GM23338 (cell line): ENCODE measurements around the gene FAM174A. TPM values are rescaled to one million over a fixed set of nuclear protein-coding genes. Genes with fewer than 3 reads are reported as not detected.

Experiments used
- ATAC-seq: fragments of 200-7000 bp; cut with Tn5 transposase; 3 replicates; pipeline ENCODE4 v1.9.1; 2020
- DNase-seq: peaks from one replicate; pipeline ENCODE4 v3.0.0-alpha.2; 2015; ENCODE audit warnings: low spot score
- H2AFZ ChIP-seq: fragments of 200-600 bp; sonication (generic); 2 replicates; pipeline ENCODE4 v1.8.0; 2016; ENCODE audit warnings: antibody characterized with exemption, mild to moderate bottlenecking, moderate library complexity
- H3F3A ChIP-seq: fragments of 200-600 bp; sonication (generic); replicated peaks from 2 replicates; pipeline ENCODE4 v1.8.0; 2017; ENCODE audit warnings: antibody characterized with exemption, mixed run types, low read depth
- H3K27ac ChIP-seq: fragments of 200-600 bp; sonication (generic); 2 replicates; pipeline ENCODE4 v1.6.1; 2016; ENCODE audit warnings: low read depth
- H3K27me3 ChIP-seq: fragments of 200-600 bp; sonication (generic); 2 replicates; pipeline ENCODE4 v1.8.0; 2016; ENCODE audit warnings: mild to moderate bottlenecking, mixed run types, moderate library complexity; ENCODE audit not compliant: insufficient read depth
- H3K36me3 ChIP-seq: fragments of 200-600 bp; sonication (generic); 2 replicates; pipeline ENCODE4 v1.8.0; 2016; ENCODE audit warnings: mild to moderate bottlenecking; ENCODE audit not compliant: insufficient read depth
- H3K4me1 ChIP-seq: fragments of 200-600 bp; sonication (generic); 2 replicates; pipeline ENCODE4 v1.8.0; 2016; ENCODE audit warnings: mild to moderate bottlenecking, moderate library complexity; ENCODE audit not compliant: insufficient read depth
- H3K4me2 ChIP-seq: fragments of 200-600 bp; sonication (generic); 2 replicates; pipeline ENCODE4 v1.7.1; 2017; ENCODE audit warnings: mixed run types
- H3K4me3 ChIP-seq: fragments of 200-600 bp; sonication (generic); 2 replicates; pipeline ENCODE4 v1.6.1; 2016; ENCODE audit warnings: mixed run types
- H3K79me2 ChIP-seq: fragments of 200-600 bp; sonication (generic); replicated peaks from 2 replicates; pipeline ENCODE4 v1.8.0; 2017; ENCODE audit warnings: mild to moderate bottlenecking; ENCODE audit not compliant: insufficient read depth
- H3K9me2 ChIP-seq: fragments of 200-600 bp; sonication (generic); 2 replicates; pipeline ENCODE4 v1.8.0; 2017; ENCODE audit not compliant: insufficient read depth
- H4K20me1 ChIP-seq: fragments of 200-600 bp; sonication (generic); replicated peaks from 2 replicates; pipeline ENCODE4 v1.8.0; 2017; ENCODE audit warnings: mild to moderate bottlenecking; ENCODE audit not compliant: insufficient read depth
- H3K27ac Mint-ChIP-seq: 2 replicates; pipeline ENCODE4 v1.8.0; 2020; ENCODE audit warnings: inconsistent platforms, mild to moderate bottlenecking, moderate library complexity, mixed read lengths
- H3K27me3 Mint-ChIP-seq: 3 replicates; pipeline ENCODE4 v1.8.0; 2022; ENCODE audit warnings: low read depth, mild to moderate bottlenecking, moderate library complexity, mixed read lengths, inconsistent platforms; ENCODE audit not compliant: insufficient read depth, poor library complexity
- H3K36me3 Mint-ChIP-seq: 3 replicates; pipeline ENCODE4 v1.8.0; 2021; ENCODE audit warnings: low read depth, mild to moderate bottlenecking, inconsistent platforms, moderate library complexity, mixed read lengths
- H3K4me1 Mint-ChIP-seq: 3 replicates; pipeline ENCODE4 v1.8.0; 2020; ENCODE audit warnings: mild to moderate bottlenecking, inconsistent platforms, mixed read lengths
- H3K4me3 Mint-ChIP-seq: 3 replicates; pipeline ENCODE4 v1.8.0; 2021; ENCODE audit warnings: moderate library complexity, mild to moderate bottlenecking, inconsistent platforms, mixed read lengths
- H3K9me3 Mint-ChIP-seq: 3 replicates; pipeline ENCODE4 v1.8.0; 2020; ENCODE audit warnings: moderate library complexity, mild to moderate bottlenecking, inconsistent platforms, mixed read lengths
- CREB1 ChIP-seq: fragments of 250-450 bp; sonication (Bioruptor Pico); IDR thresholded peaks from 2 replicates; pipeline ENCODE4 v1.5.0; 2020; ENCODE audit warnings: low read depth, mild to moderate bottlenecking, moderate library complexity
- CTCF ChIP-seq, 2 experiments: fragments of 200-600 bp in 1 of 2; sonication (generic) in 1 of 2; conservative IDR thresholded peaks; 2 replicates each; pipeline versions ENCODE4 v1.5.1 to v1.6.1; 2016 to 2017; ENCODE audit warnings: antibody characterized with exemption in 2 of 2, low read depth in 2 of 2, mild to moderate bottlenecking in 2 of 2, moderate library complexity in 1 of 2
- ETS1 ChIP-seq: IDR thresholded peaks from 2 replicates; pipeline ENCODE4 v1.6.1; 2016; ENCODE audit warnings: antibody characterized with exemption
- EZH2 ChIP-seq: fragments of 200-600 bp; sonication (generic); IDR thresholded peaks from one replicate; pipeline ENCODE4 v1.8.0; 2017; ENCODE audit warnings: antibody characterized with exemption, mild to moderate bottlenecking, low read depth; ENCODE audit not compliant: unreplicated experiment
- EZH2phosphoT487 ChIP-seq: fragments of 200-600 bp; sonication (generic); IDR thresholded peaks from one replicate; pipeline ENCODE4 v1.8.1; 2018; ENCODE audit warnings: antibody characterized with exemption; ENCODE audit not compliant: unreplicated experiment
- JUNB ChIP-seq: IDR thresholded peaks from one replicate; pipeline ENCODE4 v1.6.1; 2016; ENCODE audit warnings: antibody characterized with exemption; ENCODE audit not compliant: unreplicated experiment
- NANOG ChIP-seq: IDR thresholded peaks from 2 replicates; pipeline ENCODE4 v1.6.1; 2016; ENCODE audit warnings: antibody characterized with exemption, borderline replicate concordance
- POLR2AphosphoS5 ChIP-seq: IDR thresholded peaks from 2 replicates; pipeline ENCODE4 v1.6.1; 2016; ENCODE audit warnings: antibody characterized with exemption, low read depth
- REST ChIP-seq: IDR thresholded peaks from one replicate; pipeline ENCODE4 v1.6.1; 2018; ENCODE audit warnings: antibody characterized with exemption; ENCODE audit not compliant: unreplicated experiment
- STAT1 ChIP-seq: IDR thresholded peaks from one replicate; pipeline ENCODE4 v1.6.1; 2016; ENCODE audit warnings: antibody characterized with exemption; ENCODE audit not compliant: unreplicated experiment
- ZNF114 ChIP-seq: fragments of 250-450 bp; sonication (Bioruptor Pico); IDR thresholded peaks from 2 replicates; pipeline ENCODE4 v1.5.0; 2020; ENCODE audit warnings: mild to moderate bottlenecking, moderate library complexity
- ZNF331 ChIP-seq: fragments of 250-450 bp; sonication (Bioruptor Pico); IDR thresholded peaks from 2 replicates; pipeline ENCODE4 v1.5.0; 2020; ENCODE audit warnings: low read depth, mild to moderate bottlenecking, moderate library complexity
- ZNF462 ChIP-seq: fragments of 250-450 bp; sonication (Bioruptor Pico); IDR thresholded peaks from 2 replicates; pipeline ENCODE4 v1.5.0; 2020; ENCODE audit warnings: mild to moderate bottlenecking, moderate library complexity
- polyA plus RNA-seq: library from polyadenylated mRNA; unstranded; fragments of >200 nt; fragmentation: Nextera tagmentation; extraction: Ambion mirVana; gene quantifications from 2 replicates; pipeline ENCODE4 v1.2.1, GENCODE V29; 2016
- total RNA-seq: library from RNA; depleted of rRNA; stranded (reverse); fragments of >200 nt; shearing (Covaris generic); gene quantifications from 2 replicates; pipeline ENCODE4 v1.2.3, GENCODE V29; 2014

FAM174A gene
- total and polyA plus RNA-seq, 2 experiments from 2014 or later = 5.6 to 9.5 TPM

GRCh38 chr5:100539519-100539918 lies 4.3 kb downstream of the FAM174A start:
- peaks cover 8% of the 10 kb centered on the region; the same call in 2 of the 3 replicates for H3K4me1 Mint-ChIP-seq
- H3K4me3 Mint-ChIP-seq = no peak overlapping the region
- peaks cover 3% of the 10 kb centered on the region; the same call in 2 of the 3 replicates for H3K36me3 Mint-ChIP-seq
- peaks cover 5% of the 10 kb centered on the region for H3K27me3 Mint-ChIP-seq
- ATAC-seq (no peak), DNase-seq (no peak)
- peaks cover 16% of the 10 kb centered on the region for H3K79me2 ChIP-seq
- no peak overlapping the region for H3K27ac Mint-ChIP-seq
- no peak overlapping the region for H2AFZ ChIP-seq
- H3K9me2 ChIP-seq = no peaks in the 10 kb centered on the region
- no peaks in the 10 kb centered on the region; the same call in 1 of the 2 replicates for H4K20me1 ChIP-seq
- peaks cover 2% of the 10 kb centered on the region; the same call in 1 of the 3 replicates for H3K9me3 Mint-ChIP-seq
- no peak for TF ChIP-seq EZH2phosphoT487
- no peak for TF ChIP-seq NANOG
- TF ChIP-seq EZH2 = no peak
- no peak for TF ChIP-seq ZNF462 (CRISPR knock-in tag)
- TF ChIP-seq REST = no peak
- TF ChIP-seq JUNB = no peak
- no peak for TF ChIP-seq ETS1
- TF ChIP-seq ZNF114 = no peak
- no peak for TF ChIP-seq STAT1
- no peak for TF ChIP-seq CTCF (conservative IDR thresholded peaks at IDR 0.05; ENCODE audit: low read depth in 2 of 2)
- no peak for TF ChIP-seq CREB1 (CRISPR knock-in tag)
- no peak for TF ChIP-seq ZNF331
- TF ChIP-seq POLR2AphosphoS5 = no peak
- peaks cover 6% of the 10 kb centered on the region; the same call in 1 of the 2 replicates for H3K4me1 ChIP-seq
- H3K4me2 ChIP-seq = no peak overlapping the region
- no peaks in the 10 kb centered on the region for H3K36me3 ChIP-seq
- H3K27ac ChIP-seq = no peak overlapping the region
- H3K27me3 ChIP-seq = no peaks in the 10 kb centered on the region
- no peak overlapping the region for H3K4me3 ChIP-seq
- no peaks in the 10 kb centered on the region for H3F3A ChIP-seq
